Prostate gland (tissue), 2 donors: ENCODE measurements around the gene EMILIN3. TPM values are rescaled to one million over a fixed set of nuclear protein-coding genes. Genes with fewer than 3 reads are reported as not detected.
"Not testable (repeated sequence)": the region's sequence is repeated elsewhere in the genome, so short reads cannot be mapped to it uniquely, and the experiment has no call there.

Experiments used
- DNase-seq: peaks from one replicate; pipeline ENCODE4 v3.0.0-alpha.2; 2019; ENCODE audit warnings: low spot score
- H3K27ac ChIP-seq, 2 donors: fragments of 200-600 bp; sonication (generic); 2 replicates each; pipeline ENCODE4 v1.5.1; 2017 to 2019
- H3K27me3 ChIP-seq: fragments of 200-600 bp; sonication (generic); replicated peaks from 2 replicates; pipeline ENCODE4 v1.5.1; 2019; ENCODE audit not compliant: insufficient read depth
- H3K36me3 ChIP-seq, 2 donors: fragments of 200-600 bp; sonication (generic); 1 replicate in 1 of 2; 2 replicates in 1 of 2; pipeline versions ENCODE4 v1.5.1 to v1.8.1; 2017 to 2019
- H3K4me1 ChIP-seq: fragments of 200-600 bp; sonication (generic); replicated peaks from 2 replicates; pipeline ENCODE4 v1.5.1; 2019
- H3K4me3 ChIP-seq, 2 donors: fragments of 200-600 bp; sonication (generic); 2 replicates each; pipeline ENCODE4 v1.5.1; 2017 to 2019
- H3K9me3 ChIP-seq: fragments of 200-600 bp; sonication (generic); 2 replicates; pipeline ENCODE4 v1.5.1; 2017
- CTCF ChIP-seq, 4 experiments: fragments of 200-600 bp in 2 of 4; fragments of 450-650 bp in 2 of 4; sonication (generic) in 2 of 4; IDR thresholded peaks; 1 replicate in 3 of 4; 2 replicates in 1 of 4; pipeline ENCODE4 v1.5.1; 2016 to 2019; ENCODE audit warnings: antibody characterized with exemption in 4 of 4, mild to moderate bottlenecking in 2 of 4, moderate library complexity in 2 of 4
- POLR2AphosphoS5 ChIP-seq: sonication (generic); formaldehyde crosslinking; IDR thresholded peaks from one replicate; pipeline ENCODE4 v1.6.1; 2017; ENCODE audit warnings: antibody characterized with exemption
- WGBS: methylation state at CpG from one replicate; pipeline ENCODE4 v1.1.5; 2018; 5-methylcytosine and 5-hydroxymethylcytosine counted together
- intact Hi-C: fragments of 100-400 bp; cut with DNase I; formaldehyde crosslinking; loops from one replicate; pipeline ENCODE4 v1.14.2; 2022
- total RNA-seq, 2 donors: library from RNA; depleted of rRNA; stranded (reverse); fragments of >200 nt; gene quantifications; one replicate each; pipeline ENCODE4 v1.1.0, GENCODE V29; 2016

EMILIN3 gene
- total RNA-seq, 2 donors from 2014 or later = 7.4 to 8.4 TPM

GRCh38 chr20:41314386-41314785, 52.2 kb downstream of the EMILIN3 start:
- H3K4me1 ChIP-seq = no peaks in the 10 kb centered on the region
- intact Hi-C loops = no loop called here
- H3K36me3 ChIP-seq = no peaks in the 10 kb centered on the region
- no peak overlapping the region for H3K27ac ChIP-seq
- WGBS = 69% methylated on average over 2 of the region's 2 CpGs
- no peaks in the 10 kb centered on the region for H3K27me3 ChIP-seq
- H3K4me3 ChIP-seq = no peak overlapping the region
- no peak for TF ChIP-seq POLR2AphosphoS5
- no peak for TF ChIP-seq CTCF (IDR thresholded peaks at IDR 0.05)
- DNase-seq = no peak
- H3K9me3 ChIP-seq = no peaks in the 10 kb centered on the region

- H3K27ac ChIP-seq, DNase-seq, H3K4me3 ChIP-seq, H3K27me3 ChIP-seq, H3K36me3 ChIP-seq, intact Hi-C loops, H3K9me3 ChIP-seq, H3K4me1 ChIP-seq: not testable (repeated sequence)
- 91% methylated on average over 6 of the region's 6 CpGs for WGBS
These were observed 54.6 kb downstream of the EMILIN3 start for GRCh38 chr20:41312009-41312408.

Other genes with a start within 250 kb of the EMILIN3 start
- 100 to 1,000 TPM in 1 of 2 donors, 10 to 100 TPM in 1; 67.9 to 129 TPM for gene PLCG1, start 229.3 kb downstream of the EMILIN3 start, total RNA-seq
- gene ZHX3, start 49.1 kb downstream of the EMILIN3 start, total RNA-seq = 10 to 100 TPM; 24.9 to 42.6 TPM
- gene LPIN3, start 26.0 kb downstream of the EMILIN3 start, total RNA-seq = 10 to 100 TPM; 16.2 to 30.4 TPM